ENCODE results near the gene XRCC6.

GRCh38 chr22:41574847-41575381, 46.2 kb upstream of the XRCC6 start:
- TF ChIP-seq CTCF (conservative IDR thresholded peaks at IDR 0.05 in 1 of 2, IDR thresholded peaks at IDR 0.05 in 1 of 2; ENCODE audit: low read depth in 1 of 2, low read length in 2 of 2): no peak
- no peak for TF ChIP-seq EZH2 (IDR thresholded peaks at IDR 0.05; ENCODE audit: low read length, missing control alignments)
